ENCODE measurements around the gene ATG12. TPM values are rescaled to one million over a fixed set of nuclear protein-coding genes. Genes with fewer than 3 reads are reported as not detected.

The ATG12 gene
- total and polyA plus RNA-seq, 4 donors = 14.8 to 43.1 (median 24.1) TPM

DNA sequence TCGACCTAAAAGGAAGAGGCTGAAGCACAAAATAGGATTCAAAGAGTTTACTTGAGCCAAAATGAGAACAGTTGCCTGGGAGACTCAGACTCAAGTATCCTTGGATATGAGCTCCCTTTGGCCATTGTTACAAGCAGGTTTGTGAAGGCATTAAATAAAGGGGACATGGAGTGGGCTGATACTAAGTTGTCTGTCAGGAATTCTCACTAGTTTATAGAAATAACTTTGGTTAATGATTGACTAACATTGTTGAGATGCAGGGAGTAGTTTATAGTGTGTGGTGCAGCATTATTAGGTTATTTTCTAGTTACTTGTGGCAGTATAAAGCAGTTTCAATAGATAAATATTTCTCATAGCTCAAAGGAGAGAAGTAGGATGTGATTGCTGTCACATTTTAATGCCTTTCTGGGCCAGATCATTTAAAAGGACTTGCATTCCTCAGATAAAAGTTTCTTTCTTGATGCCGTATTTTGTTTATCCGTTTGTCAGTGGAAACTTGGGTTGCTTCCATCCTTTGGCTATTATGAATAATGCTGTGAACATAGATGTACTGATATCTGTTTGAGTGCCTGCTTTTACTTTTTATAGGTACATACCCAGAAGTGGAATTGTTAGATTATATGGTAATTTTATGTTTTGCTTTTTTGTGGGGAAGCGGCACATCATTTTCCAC lies 9.5 kb upstream of the ATG12 start:
- TF ChIP-seq GABPA (IDR thresholded peaks at IDR 0.05 in 1 of 2, conservative IDR thresholded peaks at IDR 0.05 in 1 of 2) = no peak
- no peak for TF ChIP-seq RAD21 (IDR thresholded peaks at IDR 0.05)
- TF ChIP-seq EGR1 (IDR thresholded peaks at IDR 0.05; ENCODE audit: low read depth in 2 of 2) = no peak
- no peak for TF ChIP-seq ZBTB33 (IDR thresholded peaks at IDR 0.05)
- TF ChIP-seq FOXA1 (IDR thresholded peaks at IDR 0.05) = no peak
- TF ChIP-seq, protein P1, sequence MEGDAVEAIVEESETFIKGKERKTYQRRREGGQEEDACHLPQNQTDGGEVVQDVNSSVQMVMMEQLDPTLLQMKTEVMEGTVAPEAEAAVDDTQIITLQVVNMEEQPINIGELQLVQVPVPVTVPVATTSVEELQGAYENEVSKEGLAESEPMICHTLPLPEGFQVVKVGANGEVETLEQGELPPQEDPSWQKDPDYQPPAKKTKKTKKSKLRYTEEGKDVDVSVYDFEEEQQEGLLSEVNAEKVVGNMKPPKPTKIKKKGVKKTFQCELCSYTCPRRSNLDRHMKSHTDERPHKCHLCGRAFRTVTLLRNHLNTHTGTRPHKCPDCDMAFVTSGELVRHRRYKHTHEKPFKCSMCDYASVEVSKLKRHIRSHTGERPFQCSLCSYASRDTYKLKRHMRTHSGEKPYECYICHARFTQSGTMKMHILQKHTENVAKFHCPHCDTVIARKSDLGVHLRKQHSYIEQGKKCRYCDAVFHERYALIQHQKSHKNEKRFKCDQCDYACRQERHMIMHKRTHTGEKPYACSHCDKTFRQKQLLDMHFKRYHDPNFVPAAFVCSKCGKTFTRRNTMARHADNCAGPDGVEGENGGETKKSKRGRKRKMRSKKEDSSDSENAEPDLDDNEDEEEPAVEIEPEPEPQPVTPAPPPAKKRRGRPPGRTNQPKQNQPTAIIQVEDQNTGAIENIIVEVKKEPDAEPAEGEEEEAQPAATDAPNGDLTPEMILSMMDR (IDR thresholded peaks at IDR 0.05; ENCODE audit: low read depth, low read length, missing input control) = no peak
- TF ChIP-seq, protein P2, sequence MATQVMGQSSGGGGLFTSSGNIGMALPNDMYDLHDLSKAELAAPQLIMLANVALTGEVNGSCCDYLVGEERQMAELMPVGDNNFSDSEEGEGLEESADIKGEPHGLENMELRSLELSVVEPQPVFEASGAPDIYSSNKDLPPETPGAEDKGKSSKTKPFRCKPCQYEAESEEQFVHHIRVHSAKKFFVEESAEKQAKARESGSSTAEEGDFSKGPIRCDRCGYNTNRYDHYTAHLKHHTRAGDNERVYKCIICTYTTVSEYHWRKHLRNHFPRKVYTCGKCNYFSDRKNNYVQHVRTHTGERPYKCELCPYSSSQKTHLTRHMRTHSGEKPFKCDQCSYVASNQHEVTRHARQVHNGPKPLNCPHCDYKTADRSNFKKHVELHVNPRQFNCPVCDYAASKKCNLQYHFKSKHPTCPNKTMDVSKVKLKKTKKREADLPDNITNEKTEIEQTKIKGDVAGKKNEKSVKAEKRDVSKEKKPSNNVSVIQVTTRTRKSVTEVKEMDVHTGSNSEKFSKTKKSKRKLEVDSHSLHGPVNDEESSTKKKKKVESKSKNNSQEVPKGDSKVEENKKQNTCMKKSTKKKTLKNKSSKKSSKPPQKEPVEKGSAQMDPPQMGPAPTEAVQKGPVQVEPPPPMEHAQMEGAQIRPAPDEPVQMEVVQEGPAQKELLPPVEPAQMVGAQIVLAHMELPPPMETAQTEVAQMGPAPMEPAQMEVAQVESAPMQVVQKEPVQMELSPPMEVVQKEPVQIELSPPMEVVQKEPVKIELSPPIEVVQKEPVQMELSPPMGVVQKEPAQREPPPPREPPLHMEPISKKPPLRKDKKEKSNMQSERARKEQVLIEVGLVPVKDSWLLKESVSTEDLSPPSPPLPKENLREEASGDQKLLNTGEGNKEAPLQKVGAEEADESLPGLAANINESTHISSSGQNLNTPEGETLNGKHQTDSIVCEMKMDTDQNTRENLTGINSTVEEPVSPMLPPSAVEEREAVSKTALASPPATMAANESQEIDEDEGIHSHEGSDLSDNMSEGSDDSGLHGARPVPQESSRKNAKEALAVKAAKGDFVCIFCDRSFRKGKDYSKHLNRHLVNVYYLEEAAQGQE (IDR thresholded peaks at IDR 0.05) = no peak
- TF ChIP-seq TAF1 (conservative IDR thresholded peaks at IDR 0.05) = no peak
- TF ChIP-seq, protein P3, sequence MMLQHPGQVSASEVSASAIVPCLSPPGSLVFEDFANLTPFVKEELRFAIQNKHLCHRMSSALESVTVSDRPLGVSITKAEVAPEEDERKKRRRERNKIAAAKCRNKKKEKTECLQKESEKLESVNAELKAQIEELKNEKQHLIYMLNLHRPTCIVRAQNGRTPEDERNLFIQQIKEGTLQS (IDR thresholded peaks at IDR 0.05) = no peak
- TF ChIP-seq HNF4G (IDR thresholded peaks at IDR 0.05) = no peak
- DNase-seq (ENCODE audit: low spot score) = no peak
- H3K27ac ChIP-seq (ENCODE audit: low read depth in 1 of 2, low read length in 2 of 2) = no peak overlapping the region
- no peaks in the 10 kb centered on the region for H3K27me3 ChIP-seq (ENCODE audit: control insufficient read depth in 4 of 4, insufficient read depth in 4 of 4, low read length in 3 of 4)
- peaks cover 3 to 13% (median 6%) of the 10 kb centered on the region in 4 donors for H3K4me1 ChIP-seq (ENCODE audit: control insufficient read depth in 4 of 4, insufficient read depth in 4 of 4, low read length in 3 of 4)
- no peaks in the 10 kb centered on the region for H3K9me3 ChIP-seq (ENCODE audit: control insufficient read depth in 4 of 4, low read length in 3 of 4)
- H3K4me3 ChIP-seq (ENCODE audit: low read depth in 1 of 3, low read length in 3 of 3) = no peak overlapping the region
- H3K36me3 ChIP-seq (ENCODE audit: control insufficient read depth in 4 of 4, insufficient read depth in 3 of 4, low read depth in 1 of 4, low read length in 3 of 4) = no peaks in the 10 kb centered on the region
- H3K9ac ChIP-seq (ENCODE audit: low read depth in 1 of 2, low read length in 2 of 2) = no peak overlapping the region
- WGBS = 59% methylated on average over 4 of the region's 4 CpGs

DNA sequence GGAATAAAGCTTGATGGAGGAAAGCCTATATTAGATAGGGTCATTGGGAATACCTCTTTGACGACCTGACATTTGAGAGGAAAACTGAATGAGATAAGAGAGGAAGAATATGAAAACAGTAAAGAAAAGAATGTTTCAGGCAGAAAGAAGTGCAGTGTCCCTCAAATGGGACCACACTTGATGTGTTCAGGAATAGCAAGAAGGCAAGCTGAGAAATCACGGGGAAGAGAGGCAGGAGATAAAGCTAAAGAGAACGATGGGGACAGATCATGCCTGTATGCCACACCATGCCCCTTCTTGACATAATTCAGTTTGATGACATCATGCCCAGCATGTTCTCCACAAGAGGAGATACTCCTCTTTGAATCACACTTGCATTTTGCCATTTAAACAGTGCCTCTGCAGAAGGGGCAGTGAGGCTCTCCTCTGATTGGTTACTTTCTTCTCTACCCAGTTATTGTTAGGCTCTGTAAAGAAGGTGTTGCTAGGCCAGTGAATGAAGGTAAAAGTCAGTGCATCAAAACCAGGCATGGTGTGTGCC lies 8.0 kb upstream of the ATG12 start:
- no peak overlapping the region for H3K4me3 ChIP-seq (ENCODE audit: low read depth in 1 of 3, low read length in 3 of 3)
- DNase-seq (ENCODE audit: low spot score) = no peak
- no peaks in the 10 kb centered on the region for H3K36me3 ChIP-seq (ENCODE audit: control insufficient read depth in 4 of 4, insufficient read depth in 3 of 4, low read depth in 1 of 4, low read length in 3 of 4)
- H3K27ac ChIP-seq (ENCODE audit: low read depth in 1 of 2, low read length in 2 of 2) = no peak overlapping the region
- WGBS = 93% methylated on average over 3 of the region's 3 CpGs
- no peak overlapping the region for H3K9ac ChIP-seq (ENCODE audit: low read depth in 1 of 2, low read length in 2 of 2)
- no peaks in the 10 kb centered on the region for H3K9me3 ChIP-seq (ENCODE audit: control insufficient read depth in 4 of 4, low read length in 3 of 4)
- peaks cover 3 to 13% (median 7%) of the 10 kb centered on the region in 4 donors for H3K4me1 ChIP-seq (ENCODE audit: control insufficient read depth in 4 of 4, insufficient read depth in 4 of 4, low read length in 3 of 4)
- H3K27me3 ChIP-seq (ENCODE audit: control insufficient read depth in 4 of 4, insufficient read depth in 4 of 4, low read length in 3 of 4) = no peaks in the 10 kb centered on the region
- no peak for TF ChIP-seq JUND (IDR thresholded peaks at IDR 0.05)
- no peak for TF ChIP-seq RAD21 (IDR thresholded peaks at IDR 0.05)
- no peak for TF ChIP-seq GABPA (IDR thresholded peaks at IDR 0.05 in 1 of 2, conservative IDR thresholded peaks at IDR 0.05 in 1 of 2)
- TF ChIP-seq, protein P4, sequence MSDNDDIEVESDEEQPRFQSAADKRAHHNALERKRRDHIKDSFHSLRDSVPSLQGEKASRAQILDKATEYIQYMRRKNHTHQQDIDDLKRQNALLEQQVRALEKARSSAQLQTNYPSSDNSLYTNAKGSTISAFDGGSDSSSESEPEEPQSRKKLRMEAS (IDR thresholded peaks at IDR 0.05) = no peak
- TF ChIP-seq, protein P3 (IDR thresholded peaks at IDR 0.05) = no peak
- no peak for TF ChIP-seq HNF4G (IDR thresholded peaks at IDR 0.05)
- TF ChIP-seq TAF1 (conservative IDR thresholded peaks at IDR 0.05) = no peak
- TF ChIP-seq ZBTB33 (IDR thresholded peaks at IDR 0.05) = no peak
- TF ChIP-seq SP1 (IDR thresholded peaks at IDR 0.05) = no peak
- TF ChIP-seq EGR1 (IDR thresholded peaks at IDR 0.05; ENCODE audit: low read depth in 2 of 2) = no peak
- TF ChIP-seq FOXA1 (IDR thresholded peaks at IDR 0.05) = no peak
- TF ChIP-seq FOXA2 (IDR thresholded peaks at IDR 0.05) = no peak
- no peak for TF ChIP-seq NR2F2 (IDR thresholded peaks at IDR 0.05)
- TF ChIP-seq, protein P2 (IDR thresholded peaks at IDR 0.05) = no peak

Data from liver (tissue), 9 donors.